ENCODE measurements around the gene SLC25A17. TPM values are rescaled to one million over a fixed set of nuclear protein-coding genes. Genes with fewer than 3 reads are reported as not detected.
"Not testable (repeated sequence)": the region's sequence is repeated elsewhere in the genome, so short reads cannot be mapped to it uniquely, and the experiment has no call there.

The SLC25A17 gene, protein sequence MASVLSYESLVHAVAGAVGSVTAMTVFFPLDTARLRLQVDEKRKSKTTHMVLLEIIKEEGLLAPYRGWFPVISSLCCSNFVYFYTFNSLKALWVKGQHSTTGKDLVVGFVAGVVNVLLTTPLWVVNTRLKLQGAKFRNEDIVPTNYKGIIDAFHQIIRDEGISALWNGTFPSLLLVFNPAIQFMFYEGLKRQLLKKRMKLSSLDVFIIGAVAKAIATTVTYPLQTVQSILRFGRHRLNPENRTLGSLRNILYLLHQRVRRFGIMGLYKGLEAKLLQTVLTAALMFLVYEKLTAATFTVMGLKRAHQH
- 22.3 and 23.4 TPM in 2 replicates for total RNA-seq (2012; rRNA removed)

DNA sequence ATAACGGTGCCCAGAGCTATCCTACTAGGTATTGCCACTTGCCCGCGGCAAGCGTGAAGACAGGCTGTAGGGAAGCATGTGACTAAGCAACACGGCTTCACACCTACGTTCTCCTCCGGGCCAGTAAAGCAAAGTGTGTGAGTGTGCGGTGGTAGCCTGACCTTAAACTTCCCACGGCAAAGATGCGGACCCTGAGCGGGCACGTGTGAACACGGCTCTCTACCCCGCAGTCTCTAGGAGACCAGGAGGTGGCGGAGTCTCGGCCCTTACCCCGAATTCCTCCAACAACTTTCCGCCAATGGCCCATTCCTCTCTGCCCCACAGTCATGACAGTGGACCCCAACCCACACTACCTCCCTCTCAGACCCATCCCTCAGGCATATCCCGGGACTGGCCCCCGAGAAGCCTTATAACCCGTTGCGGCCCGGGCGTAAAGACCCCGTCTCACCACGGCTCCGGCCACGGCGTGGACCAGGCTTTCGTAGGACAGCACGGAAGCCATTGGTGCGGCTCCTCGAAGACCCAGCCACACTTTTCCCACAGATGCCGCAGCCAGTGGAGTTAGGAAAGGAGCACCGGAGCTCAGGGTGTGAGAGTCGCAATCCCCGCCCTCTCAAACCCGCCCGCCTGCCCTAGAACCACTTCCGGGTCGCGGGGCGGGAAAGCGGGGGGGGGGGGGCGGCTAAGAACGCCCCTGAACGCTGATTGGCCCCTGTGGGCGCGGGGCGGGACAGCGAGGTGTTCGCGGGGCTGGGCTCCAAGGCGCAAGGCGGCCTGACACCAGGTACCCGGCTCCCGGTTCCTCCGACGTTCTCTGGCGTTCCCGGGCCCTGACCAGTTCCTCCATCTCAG lies at the start of gene SLC25A17:
TSS of gene SLC25A17 (minus strand) at position 600 of the 852 bp plus-strand sequence. CDS start at position 502, 98 bp downstream.
- H3K9me3 ChIP-seq (replicated peaks; ENCODE audit: low read length) = no peaks in the 10 kb centered on the region
- peaks cover 18% of the 10 kb centered on the region for H3K36me3 ChIP-seq (ENCODE audit: insufficient read depth, low read length)
- H3K4me1 ChIP-seq (ENCODE audit: control insufficient read depth, insufficient read depth, low read length) = peaks cover 18% of the 10 kb centered on the region
- H3K4me2 ChIP-seq (ENCODE audit: low read length) = peak within 1 kb of the TSS; percentile 95
- peak within 1 kb of the TSS; percentile 89 for H3K9ac ChIP-seq (ENCODE audit: low read depth, low read length)
- no peaks in the 10 kb centered on the region for H3K27me3 ChIP-seq (ENCODE audit: control insufficient read depth, insufficient read depth, low read length)
- peak within 1 kb of the TSS; percentile 87 for H3K4me3 ChIP-seq (ENCODE audit: low read length)

DNA sequence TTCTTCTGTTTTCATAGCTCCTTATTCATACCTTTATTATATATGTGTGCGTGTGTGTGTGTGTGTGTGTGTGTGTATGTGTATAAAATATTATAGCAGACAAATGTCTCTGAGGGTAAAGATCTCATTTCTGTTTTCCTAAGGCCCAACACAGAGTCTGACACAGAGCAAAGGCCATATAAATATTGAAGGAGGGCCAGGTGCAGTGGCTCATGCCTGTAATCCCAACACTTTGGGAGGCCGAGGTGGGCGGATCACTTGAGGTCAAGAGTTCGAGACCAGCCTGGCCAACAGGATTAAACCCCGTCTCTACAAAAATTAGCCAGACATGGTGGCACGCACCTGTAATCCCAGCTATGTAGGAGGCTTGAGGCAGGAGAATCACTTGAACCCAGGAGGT lies 49.2 kb upstream of the SLC25A17 start:
- H3K9ac ChIP-seq (ENCODE audit: low read depth, low read length); H3K9me3 ChIP-seq (replicated peaks; ENCODE audit: low read length); H3K4me3 ChIP-seq (ENCODE audit: low read length); H3K4me1 ChIP-seq (ENCODE audit: control insufficient read depth, insufficient read depth, low read length); H3K4me2 ChIP-seq (ENCODE audit: low read length); H3K27me3 ChIP-seq (ENCODE audit: control insufficient read depth, insufficient read depth, low read length): not testable (repeated sequence)
- H3K36me3 ChIP-seq (ENCODE audit: insufficient read depth, low read length) = peaks cover 13% of the 10 kb centered on the region

DNA sequence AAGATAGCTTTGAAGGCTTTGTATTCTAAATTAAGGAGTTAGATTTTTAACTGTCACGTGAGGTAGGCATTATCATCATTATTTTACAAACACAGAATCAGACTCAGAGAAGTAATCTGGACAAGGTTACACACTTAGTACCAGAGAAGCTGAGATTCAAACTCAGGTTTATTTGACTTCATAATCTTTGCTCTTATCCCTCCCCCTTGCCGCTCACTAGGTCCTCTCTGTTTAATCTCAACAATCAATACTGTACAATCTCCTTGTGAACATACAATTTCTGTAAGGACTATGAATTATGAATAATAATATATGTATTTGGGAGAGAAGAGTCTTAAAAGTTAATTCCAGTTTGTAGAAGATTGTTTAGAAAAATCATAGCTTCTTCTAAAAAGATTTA lies 48.0 kb upstream of the SLC25A17 start:
- Histone ChIP-seq H3K36me3 (ENCODE audit: insufficient read depth, low read length) (peaks cover 14% of the 10 kb centered on the region), H3K4me2 (ENCODE audit: low read length) (no peak overlapping the region), H3K27me3 (ENCODE audit: control insufficient read depth, insufficient read depth, low read length) (no peaks in the 10 kb centered on the region), H3K4me1 (ENCODE audit: control insufficient read depth, insufficient read depth, low read length) (peaks cover 6% of the 10 kb centered on the region), H3K9ac (ENCODE audit: low read depth, low read length) (no peak overlapping the region), H3K4me3 (ENCODE audit: low read length) (no peak overlapping the region), H3K9me3 (replicated peaks; ENCODE audit: low read length) (no peaks in the 10 kb centered on the region)

DNA sequence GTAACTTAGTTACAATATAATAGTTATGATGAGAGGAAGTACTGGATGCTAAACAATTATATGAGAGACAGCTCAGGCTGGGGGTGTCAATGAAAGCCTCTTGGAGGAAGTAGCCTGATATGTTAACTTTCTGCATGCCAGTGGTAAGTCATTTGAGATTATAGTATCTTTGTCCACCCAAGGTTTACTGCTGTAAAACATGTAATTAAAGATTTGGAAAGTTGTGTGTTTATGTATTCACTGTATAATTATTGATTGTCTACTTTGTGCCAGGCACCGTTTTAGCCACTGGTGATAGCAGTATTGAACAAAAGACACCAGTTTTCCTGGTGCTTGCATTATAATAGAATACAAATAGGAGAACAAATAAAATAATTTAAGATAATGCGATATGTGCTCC lies 43.4 kb upstream of the SLC25A17 start:
- Histone ChIP-seq H3K9ac (ENCODE audit: low read depth, low read length) (no peak overlapping the region), H3K4me2 (ENCODE audit: low read length) (no peak overlapping the region), H3K9me3 (replicated peaks; ENCODE audit: low read length) (no peaks in the 10 kb centered on the region), H3K27me3 (ENCODE audit: control insufficient read depth, insufficient read depth, low read length) (no peaks in the 10 kb centered on the region), H3K4me1 (ENCODE audit: control insufficient read depth, insufficient read depth, low read length) (peaks cover 11% of the 10 kb centered on the region), H3K36me3 (ENCODE audit: insufficient read depth, low read length) (peaks cover 12% of the 10 kb centered on the region), H3K4me3 (ENCODE audit: low read length) (no peak overlapping the region)

DNA sequence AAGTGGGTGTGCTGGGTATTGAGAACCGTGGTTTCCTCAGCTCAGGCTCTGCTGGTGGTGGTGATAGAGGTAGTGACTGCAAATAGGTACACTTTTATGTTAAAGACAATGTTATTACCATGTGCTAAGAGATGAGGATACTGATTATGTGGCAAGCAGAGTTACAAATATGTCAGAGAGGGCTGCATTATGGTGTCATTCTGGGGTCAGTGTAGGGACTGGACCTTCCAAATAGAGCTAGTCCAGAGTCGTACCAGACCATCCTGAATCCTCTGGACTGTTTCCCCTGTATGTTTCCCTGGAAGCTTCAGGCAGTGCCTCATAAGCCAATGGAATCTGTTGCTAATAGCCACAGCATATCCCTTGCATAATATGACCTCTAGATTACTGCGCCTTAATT lies 42.9 kb upstream of the SLC25A17 start, which contains the start of gene DNAJB7:
TSS of gene DNAJB7 (minus strand) at position 101 of the 400 bp plus-strand sequence. CDS start 119 bp downstream, outside the sequence.
- no peak within 1 kb of the TSS for H3K4me2 ChIP-seq (ENCODE audit: low read length)
- no peaks in the 10 kb centered on the region for H3K9me3 ChIP-seq (replicated peaks; ENCODE audit: low read length)
- H3K4me1 ChIP-seq (ENCODE audit: control insufficient read depth, insufficient read depth, low read length) = peaks cover 11% of the 10 kb centered on the region
- peaks cover 12% of the 10 kb centered on the region for H3K36me3 ChIP-seq (ENCODE audit: insufficient read depth, low read length)
- H3K9ac ChIP-seq (ENCODE audit: low read depth, low read length) = no peak within 1 kb of the TSS
- H3K27me3 ChIP-seq (ENCODE audit: control insufficient read depth, insufficient read depth, low read length) = no peaks in the 10 kb centered on the region
- no peak within 1 kb of the TSS for H3K4me3 ChIP-seq (ENCODE audit: low read length)

DNA sequence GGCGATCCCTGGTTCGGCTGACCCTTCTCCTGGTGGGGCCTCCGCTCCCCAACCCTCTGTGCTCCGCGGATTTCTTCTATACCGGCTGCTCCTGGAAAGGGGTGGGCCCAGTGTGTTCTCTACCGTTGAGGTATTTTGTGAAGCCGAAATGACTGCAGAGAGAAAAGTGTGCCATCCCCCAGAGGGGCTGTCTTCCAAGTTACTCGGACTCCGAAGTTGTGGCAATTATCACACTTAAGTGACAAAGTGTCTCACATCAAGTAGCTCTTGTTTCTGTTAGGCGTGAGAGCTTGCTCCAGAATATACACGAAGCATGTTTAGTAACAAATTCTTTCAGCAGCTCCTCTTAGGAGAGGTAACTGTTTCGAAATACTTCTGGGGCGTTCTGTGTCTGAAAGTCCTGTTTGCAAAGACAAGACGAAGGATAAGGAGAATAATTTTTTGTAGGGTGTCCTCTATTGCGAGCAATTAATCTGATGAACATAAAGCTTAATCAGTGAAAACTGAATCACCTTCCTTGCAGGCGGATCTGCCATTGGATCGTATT lies 38.2 kb upstream of the SLC25A17 start:
- Histone ChIP-seq H3K9ac (ENCODE audit: low read depth, low read length) (peak overlapping the region; percentile 97), H3K4me3 (ENCODE audit: low read length) (peak overlapping the region; percentile 84), H3K4me2 (ENCODE audit: low read length) (peak overlapping the region; percentile 97), H3K9me3 (replicated peaks; ENCODE audit: low read length) (no peaks in the 10 kb centered on the region), H3K27me3 (ENCODE audit: control insufficient read depth, insufficient read depth, low read length) (no peaks in the 10 kb centered on the region), H3K4me1 (ENCODE audit: control insufficient read depth, insufficient read depth, low read length) (peaks cover 31% of the 10 kb centered on the region), H3K36me3 (ENCODE audit: insufficient read depth, low read length) (peaks cover 11% of the 10 kb centered on the region)

DNA sequence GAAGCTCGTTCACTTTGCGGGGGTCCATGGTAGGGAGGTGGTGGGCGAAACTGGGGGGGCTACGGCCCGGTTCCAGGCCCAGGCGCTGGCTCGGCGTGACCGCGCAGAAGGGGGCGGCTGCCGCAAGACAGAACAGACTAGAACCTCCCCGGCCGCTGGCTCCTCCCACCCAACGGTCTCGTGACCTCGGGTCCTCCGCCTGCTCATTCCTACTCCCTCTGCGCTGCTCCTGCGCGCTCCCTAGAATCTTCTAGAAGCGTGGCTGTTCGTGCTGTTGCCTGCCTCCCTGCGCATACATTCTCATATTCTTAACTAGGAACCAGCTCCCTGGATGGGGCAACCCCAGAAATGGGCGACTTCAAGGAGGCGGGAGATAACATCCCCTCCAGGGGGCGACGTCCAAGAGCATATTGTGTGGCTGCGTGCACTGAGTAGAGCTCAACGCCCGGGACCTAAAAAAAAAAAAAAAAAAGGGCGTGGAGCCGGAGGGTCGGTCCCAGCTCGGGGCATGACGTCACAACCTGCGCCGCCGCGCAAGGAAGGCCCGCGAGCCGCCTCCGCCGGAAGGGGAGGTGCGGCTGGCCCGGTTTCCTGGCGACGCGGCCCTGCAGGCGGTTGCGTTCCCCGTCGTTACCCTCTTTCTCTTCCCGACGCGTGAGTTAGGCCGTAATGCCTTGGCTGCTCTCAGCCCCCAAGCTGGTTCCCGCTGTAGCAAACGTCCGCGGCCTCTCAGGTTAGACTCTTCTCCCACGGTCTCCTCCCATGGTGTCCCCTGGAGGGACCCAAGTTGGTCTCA lies 37.6 kb upstream of the SLC25A17 start, which contains the start of the genes ST13 and XPNPEP3:
TSS of gene ST13 (minus strand) at position 127 of the 796 bp plus-strand sequence. CDS start at position 28, 99 bp downstream.
TSS of gene XPNPEP3 (plus strand) at position 636 of the 796 bp plus-strand sequence. CDS start at position 670, 34 bp downstream.
- H3K36me3 ChIP-seq (ENCODE audit: insufficient read depth, low read length) = peaks cover 5% of the 10 kb centered on the region
- H3K4me3 ChIP-seq (ENCODE audit: low read length) = peak within 1 kb of the TSS; percentile 84
- no peaks in the 10 kb centered on the region for H3K9me3 ChIP-seq (replicated peaks; ENCODE audit: low read length)
- H3K4me2 ChIP-seq (ENCODE audit: low read length) = peak within 1 kb of the TSS; percentile 97
- H3K4me1 ChIP-seq (ENCODE audit: control insufficient read depth, insufficient read depth, low read length) = peaks cover 31% of the 10 kb centered on the region
- no peaks in the 10 kb centered on the region for H3K27me3 ChIP-seq (ENCODE audit: control insufficient read depth, insufficient read depth, low read length)
- peak within 1 kb of the TSS; percentile 97 for H3K9ac ChIP-seq (ENCODE audit: low read depth, low read length)

DNA sequence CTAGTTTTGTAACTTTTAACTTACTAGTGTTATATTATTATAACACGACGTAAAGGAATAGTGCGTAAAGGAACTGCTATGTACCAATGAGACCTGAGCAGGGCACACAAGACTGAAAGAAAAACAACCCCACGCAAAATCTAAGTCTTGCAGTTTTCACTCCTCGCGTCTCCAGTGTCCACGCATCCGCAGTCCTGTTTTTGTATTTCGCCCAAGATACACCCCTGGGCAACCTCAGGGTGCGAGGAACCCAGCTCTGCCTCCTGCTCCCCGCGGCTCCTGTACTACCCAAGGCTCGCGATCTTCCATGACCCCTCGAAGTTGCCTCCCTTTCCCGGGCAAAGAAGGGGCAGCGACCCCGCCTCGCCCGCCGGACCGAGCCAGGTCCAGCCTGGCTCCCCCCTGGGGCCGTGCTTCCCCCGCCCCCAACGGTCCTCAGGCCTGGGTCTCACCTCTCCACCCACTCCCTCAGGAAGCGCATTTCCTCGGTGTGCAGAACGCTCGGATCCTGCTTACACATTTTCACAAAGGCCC lies 36.9 kb upstream of the SLC25A17 start:
- H3K9me3 ChIP-seq (replicated peaks; ENCODE audit: low read length) = no peaks in the 10 kb centered on the region
- H3K4me1 ChIP-seq (ENCODE audit: control insufficient read depth, insufficient read depth, low read length) = peaks cover 31% of the 10 kb centered on the region
- no peaks in the 10 kb centered on the region for H3K27me3 ChIP-seq (ENCODE audit: control insufficient read depth, insufficient read depth, low read length)
- no peaks in the 10 kb centered on the region for H3K36me3 ChIP-seq (ENCODE audit: insufficient read depth, low read length)
- peak overlapping the region; percentile 84 for H3K4me3 ChIP-seq (ENCODE audit: low read length)
- peak overlapping the region; percentile 97 for H3K9ac ChIP-seq (ENCODE audit: low read depth, low read length)
- peak overlapping the region; percentile 97 for H3K4me2 ChIP-seq (ENCODE audit: low read length)

DNA sequence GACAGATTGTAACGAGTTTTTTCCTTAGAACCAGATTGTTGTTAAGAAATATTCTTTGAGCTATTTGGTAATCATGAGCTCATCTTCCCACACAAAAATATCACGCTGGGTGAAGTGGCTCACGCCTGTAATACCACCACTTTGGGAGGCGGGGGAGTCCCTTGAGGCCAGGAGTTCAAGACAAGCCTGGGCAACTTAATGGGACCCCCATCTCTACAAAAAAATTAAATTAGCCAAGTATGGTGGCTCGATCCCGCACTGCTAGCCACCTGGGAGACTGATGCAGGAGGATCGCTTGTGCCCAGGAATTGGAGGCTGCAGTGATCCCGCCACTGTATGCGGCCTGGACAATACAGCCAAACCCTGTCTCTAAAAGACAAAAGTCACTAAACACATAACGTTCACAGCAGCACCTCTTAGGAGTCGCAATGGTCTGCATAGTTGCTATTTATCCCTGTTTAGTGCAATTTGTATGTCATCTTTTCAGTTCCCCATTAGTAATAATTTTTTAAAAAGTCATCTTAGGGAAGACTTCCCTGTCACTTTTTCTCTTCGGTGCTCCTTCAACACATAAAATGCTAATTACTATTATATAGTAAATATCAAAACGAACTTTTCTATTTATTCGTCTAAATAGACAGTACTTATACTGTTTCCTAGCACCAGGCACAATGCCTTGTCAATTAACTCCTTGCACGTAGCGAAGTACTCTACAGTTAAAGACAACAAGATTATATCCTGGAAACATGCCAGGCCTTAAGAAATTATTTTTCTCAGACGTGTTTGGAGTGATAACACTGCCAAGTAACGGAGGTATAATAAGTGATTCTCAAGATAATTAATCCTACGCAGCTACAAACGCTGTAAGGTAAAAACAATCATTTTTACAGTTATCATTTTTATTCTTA lies 36.2 kb upstream of the SLC25A17 start:
- H3K27me3 ChIP-seq (ENCODE audit: control insufficient read depth, insufficient read depth, low read length) = no peaks in the 10 kb centered on the region
- peaks cover 31% of the 10 kb centered on the region for H3K4me1 ChIP-seq (ENCODE audit: control insufficient read depth, insufficient read depth, low read length)
- peak overlapping the region; percentile 84 for H3K4me3 ChIP-seq (ENCODE audit: low read length)
- H3K9ac ChIP-seq (ENCODE audit: low read depth, low read length) = peak overlapping the region; percentile 97
- H3K4me2 ChIP-seq (ENCODE audit: low read length) = peak overlapping the region; percentile 97
- peaks cover 3% of the 10 kb centered on the region for H3K36me3 ChIP-seq (ENCODE audit: insufficient read depth, low read length)
- no peaks in the 10 kb centered on the region for H3K9me3 ChIP-seq (replicated peaks; ENCODE audit: low read length)

DNA sequence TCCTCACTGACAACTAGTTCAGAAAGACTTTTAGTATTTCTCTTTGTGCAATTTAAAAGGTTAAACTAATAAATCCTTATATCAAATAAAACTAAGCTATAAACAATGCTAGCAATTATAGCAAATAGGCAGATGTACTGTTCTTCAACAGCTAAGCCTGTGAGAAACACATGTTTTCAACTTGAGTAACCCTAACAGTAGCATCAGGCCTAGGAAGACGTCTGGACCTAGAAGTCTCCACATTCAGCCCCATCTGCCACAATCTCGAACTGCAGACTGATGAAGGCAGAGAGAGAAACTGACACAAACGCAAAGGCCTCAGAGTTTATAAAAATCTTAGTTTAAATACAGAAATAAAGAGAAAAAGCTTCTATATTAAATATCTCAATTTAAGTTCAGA lies 34.8 kb upstream of the SLC25A17 start:
- Histone ChIP-seq H3K9me3 (replicated peaks; ENCODE audit: low read length) (no peaks in the 10 kb centered on the region), H3K4me1 (ENCODE audit: control insufficient read depth, insufficient read depth, low read length) (peaks cover 31% of the 10 kb centered on the region), H3K4me2 (ENCODE audit: low read length) (peak overlapping the region; percentile 97), H3K4me3 (ENCODE audit: low read length) (peak overlapping the region; percentile 84), H3K36me3 (ENCODE audit: insufficient read depth, low read length) (peaks cover 15% of the 10 kb centered on the region), H3K27me3 (ENCODE audit: control insufficient read depth, insufficient read depth, low read length) (no peaks in the 10 kb centered on the region), H3K9ac (ENCODE audit: low read depth, low read length) (peak overlapping the region; percentile 97)
